22Rv1 (cell line): ENCODE measurements around the gene EGFLAM.

Source experiments
- CTCF ChIP-seq: fragments of 450-650 bp; IDR thresholded peaks from 2 replicates; pipeline ENCODE4 v1.5.1; 2017; ENCODE audit warnings: mild to moderate bottlenecking
- ZFX ChIP-seq: fragments of 450-650 bp; IDR thresholded peaks from 2 replicates; pipeline ENCODE4 v1.6.1; 2017; ENCODE audit warnings: antibody characterized with exemption, borderline replicate concordance

- TF ChIP-seq CTCF (no peak), ZFX (no peak)
These were observed 192.8 kb downstream of the EGFLAM start for GRCh38 chr5:38451074-38451725.
